ENCODE results near the gene PCDHGB3. TPM values are rescaled to one million over a fixed set of nuclear protein-coding genes. Genes with fewer than 3 reads are reported as not detected.
"Not testable (repeated sequence)": the region's sequence is repeated elsewhere in the genome, so short reads cannot be mapped to it uniquely, and the experiment has no call there.

The PCDHGB3 gene
- total RNA-seq, 1 donor from 2014 or later = 14.4 TPM

GRCh38 chr5:141338538-141339306 is 31.3 kb upstream of the PCDHGB3 start, which contains the start of gene PCDHGA2:
TSS of gene PCDHGA2 (plus strand) at chr5:141338760.
- Histone ChIP-seq H3K9me3 (peaks cover 72 to 97% of the 10 kb centered on the region in 2 donors), H3K4me3 (peak within 1 kb of the TSS; percentile 37 to 49), H3K36me3 (no peaks in the 10 kb centered on the region), H3K27me3 (no peaks in the 10 kb centered on the region), H3K27ac (no peak within 1 kb of the TSS), H3K4me1 (no peaks in the 10 kb centered on the region)
- DNase-seq (ENCODE audit: low spot score in 2 of 2) = no peak
- intact Hi-C loops (cut with DNase I) = loop anchor here (5.0 kb wide), 1 partner anchor 224 kb away; no protein-coding TSS in a partner anchor
- TF ChIP-seq CTCF (IDR thresholded peaks at IDR 0.05) = peak; percentile 40 to 46 (median 41)

- H3K4me3 ChIP-seq; H3K27me3 ChIP-seq; intact Hi-C loops (cut with DNase I); H3K4me1 ChIP-seq; H3K36me3 ChIP-seq; DNase-seq (ENCODE audit: low spot score in 2 of 2); H3K27ac ChIP-seq: not testable (repeated sequence)
- H3K9me3 ChIP-seq = peaks cover 75 to 98% of the 10 kb centered on the region in 2 donors
Observed at GRCh38 chr5:141340781-141341354, 29.2 kb upstream of the PCDHGB3 start.

GRCh38 chr5:141342773-141343172 is 27.3 kb upstream of the PCDHGB3 start:
- Histone ChIP-seq H3K4me1 (no peaks in the 10 kb centered on the region), H3K9me3 (peaks cover 81 to 99% of the 10 kb centered on the region in 2 donors), H3K4me3 (no peak overlapping the region), H3K36me3 (no peaks in the 10 kb centered on the region), H3K27me3 (no peaks in the 10 kb centered on the region), H3K27ac (no peak overlapping the region)
- no peak for TF ChIP-seq CTCF (IDR thresholded peaks at IDR 0.05)
- intact Hi-C loops (cut with DNase I) = no loop called here
- no peak for DNase-seq (ENCODE audit: low spot score in 2 of 2)

GRCh38 chr5:141343242-141343952 is 26.6 kb upstream of the PCDHGB3 start, which contains the start of gene PCDHGA3:
TSS of gene PCDHGA3 (plus strand) at chr5:141343829. CDS start at chr5:141344034, 205 bp downstream.
- H3K27ac ChIP-seq = no peak within 1 kb of the TSS
- peaks cover 76 to 99% of the 10 kb centered on the region in 2 donors for H3K9me3 ChIP-seq
- H3K4me1 ChIP-seq = no peaks in the 10 kb centered on the region
- H3K4me3 ChIP-seq = peak within 1 kb of the TSS in 1 of 2 donors; percentile 35
- TF ChIP-seq CTCF (IDR thresholded peaks at IDR 0.05) = peak in 1 of 3 experiments; percentile 16
- H3K36me3 ChIP-seq = no peaks in the 10 kb centered on the region
- no peak for DNase-seq (ENCODE audit: low spot score in 2 of 2)
- intact Hi-C loops (cut with DNase I) = no loop called here
- H3K27me3 ChIP-seq = no peaks in the 10 kb centered on the region

GRCh38 chr5:141343953-141344463 is 26.0 kb upstream of the PCDHGB3 start:
- H3K4me3 ChIP-seq = peak overlapping the region in 1 of 2 donors; percentile 35
- DNase-seq (ENCODE audit: low spot score in 2 of 2) = no peak
- no peaks in the 10 kb centered on the region for H3K27me3 ChIP-seq
- no peak overlapping the region for H3K27ac ChIP-seq
- H3K4me1 ChIP-seq = no peaks in the 10 kb centered on the region
- intact Hi-C loops (cut with DNase I) = no loop called here
- no peak for TF ChIP-seq CTCF (IDR thresholded peaks at IDR 0.05)
- H3K36me3 ChIP-seq = no peaks in the 10 kb centered on the region
- H3K9me3 ChIP-seq = peaks cover 77 to 99% of the 10 kb centered on the region in 2 donors

Measured in ascending aorta (tissue), 2 donors.